Uterus (tissue), 2 donors: ENCODE results near the gene NSMF.

Experiments used
- CTCF ChIP-seq, 4 experiments: fragments of 200-600 bp in 2 of 4; fragments of 450-650 bp in 2 of 4; sonication (generic) in 2 of 4; IDR thresholded peaks; one replicate each; pipeline ENCODE4 v1.5.1; 2016 to 2019; ENCODE audit warnings: antibody characterized with exemption in 4 of 4, mild to moderate bottlenecking in 2 of 4, moderate library complexity in 1 of 4
- POLR2A ChIP-seq, 2 donors: fragments of 450-650 bp; IDR thresholded peaks; one replicate each; pipeline ENCODE4 v1.6.1; 2016; ENCODE audit warnings: antibody characterized with exemption in 2 of 2, mild to moderate bottlenecking in 1 of 2, moderate library complexity in 1 of 2

- TF ChIP-seq CTCF (IDR thresholded peaks at IDR 0.05) (no peak), POLR2A (IDR thresholded peaks at IDR 0.05) (no peak)
Measured at GRCh38 chr9:137475666-137476065, 16.5 kb upstream of the NSMF start.
